GM12875 (cell line): ENCODE measurements around the gene KCNK4.

Experiments
- H3K4me3 ChIP-seq: one replicate; pipeline ENCODE4 v1.5.1; 2011; ENCODE audit warnings: low read depth, low read length, control low read depth
- TF ChIP-seq, protein P1 (sequence below): IDR thresholded peaks from 2 replicates; pipeline ENCODE4 v1.5.1; 2011; ENCODE audit warnings: low read depth, mild to moderate bottlenecking, control low read depth, inconsistent platforms, low read length, moderate library complexity, borderline replicate concordance; ENCODE audit not compliant: insufficient read depth

The KCNK4 gene

DNA sequence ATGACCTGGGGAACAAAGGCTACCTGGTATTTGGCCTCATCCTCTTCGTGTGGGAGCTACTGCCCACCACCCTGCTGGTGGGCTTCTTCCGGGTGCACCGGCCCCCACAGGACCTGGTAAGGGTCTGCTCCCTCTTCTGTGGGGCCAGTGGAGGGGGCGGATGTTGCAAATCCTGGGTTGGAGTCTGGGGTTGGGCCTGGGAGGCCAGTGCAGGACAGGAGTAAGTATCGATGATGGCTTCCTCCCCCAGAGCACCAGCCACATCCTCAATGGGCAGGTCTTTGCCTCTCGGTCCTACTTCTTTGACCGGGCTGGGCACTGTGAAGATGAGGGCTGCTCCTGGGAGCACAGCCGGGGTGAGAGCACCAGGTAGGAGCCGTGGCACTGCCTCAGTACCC lies 2.8 kb upstream of the KCNK4 start:
- H3K4me3 ChIP-seq: no peak overlapping the region
- TF ChIP-seq, protein P1, sequence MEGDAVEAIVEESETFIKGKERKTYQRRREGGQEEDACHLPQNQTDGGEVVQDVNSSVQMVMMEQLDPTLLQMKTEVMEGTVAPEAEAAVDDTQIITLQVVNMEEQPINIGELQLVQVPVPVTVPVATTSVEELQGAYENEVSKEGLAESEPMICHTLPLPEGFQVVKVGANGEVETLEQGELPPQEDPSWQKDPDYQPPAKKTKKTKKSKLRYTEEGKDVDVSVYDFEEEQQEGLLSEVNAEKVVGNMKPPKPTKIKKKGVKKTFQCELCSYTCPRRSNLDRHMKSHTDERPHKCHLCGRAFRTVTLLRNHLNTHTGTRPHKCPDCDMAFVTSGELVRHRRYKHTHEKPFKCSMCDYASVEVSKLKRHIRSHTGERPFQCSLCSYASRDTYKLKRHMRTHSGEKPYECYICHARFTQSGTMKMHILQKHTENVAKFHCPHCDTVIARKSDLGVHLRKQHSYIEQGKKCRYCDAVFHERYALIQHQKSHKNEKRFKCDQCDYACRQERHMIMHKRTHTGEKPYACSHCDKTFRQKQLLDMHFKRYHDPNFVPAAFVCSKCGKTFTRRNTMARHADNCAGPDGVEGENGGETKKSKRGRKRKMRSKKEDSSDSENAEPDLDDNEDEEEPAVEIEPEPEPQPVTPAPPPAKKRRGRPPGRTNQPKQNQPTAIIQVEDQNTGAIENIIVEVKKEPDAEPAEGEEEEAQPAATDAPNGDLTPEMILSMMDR: no peak

DNA sequence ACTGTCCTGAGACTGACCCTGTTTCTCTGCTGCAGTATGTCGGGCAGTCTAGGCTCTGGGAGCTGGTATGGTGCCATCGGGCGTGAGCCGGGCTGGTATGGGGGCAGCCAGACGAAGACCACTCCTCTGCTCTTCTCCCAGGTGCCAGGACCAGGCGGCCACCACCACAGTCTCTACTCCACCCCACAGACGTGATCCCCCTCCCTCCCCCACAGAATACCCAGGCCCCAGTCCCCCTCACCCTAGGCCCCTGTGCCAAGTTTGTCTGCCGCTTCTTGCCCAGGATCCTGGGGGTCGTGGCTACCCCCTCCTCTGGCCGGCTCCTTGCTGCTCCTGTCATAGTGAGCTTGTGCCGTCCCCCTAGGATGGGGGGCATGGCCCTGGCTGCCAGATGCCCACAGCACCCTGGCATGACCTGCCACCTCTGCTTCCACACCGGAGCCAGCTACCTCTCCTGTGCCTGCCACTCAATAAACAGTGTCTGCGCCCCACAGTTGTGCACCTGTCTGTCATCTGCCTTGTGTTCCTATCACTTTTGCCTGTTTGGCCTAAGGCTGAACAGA lies 2.0 kb upstream of the KCNK4 start:
- no peak overlapping the region for H3K4me3 ChIP-seq
- TF ChIP-seq, protein P1: no peak

DNA sequence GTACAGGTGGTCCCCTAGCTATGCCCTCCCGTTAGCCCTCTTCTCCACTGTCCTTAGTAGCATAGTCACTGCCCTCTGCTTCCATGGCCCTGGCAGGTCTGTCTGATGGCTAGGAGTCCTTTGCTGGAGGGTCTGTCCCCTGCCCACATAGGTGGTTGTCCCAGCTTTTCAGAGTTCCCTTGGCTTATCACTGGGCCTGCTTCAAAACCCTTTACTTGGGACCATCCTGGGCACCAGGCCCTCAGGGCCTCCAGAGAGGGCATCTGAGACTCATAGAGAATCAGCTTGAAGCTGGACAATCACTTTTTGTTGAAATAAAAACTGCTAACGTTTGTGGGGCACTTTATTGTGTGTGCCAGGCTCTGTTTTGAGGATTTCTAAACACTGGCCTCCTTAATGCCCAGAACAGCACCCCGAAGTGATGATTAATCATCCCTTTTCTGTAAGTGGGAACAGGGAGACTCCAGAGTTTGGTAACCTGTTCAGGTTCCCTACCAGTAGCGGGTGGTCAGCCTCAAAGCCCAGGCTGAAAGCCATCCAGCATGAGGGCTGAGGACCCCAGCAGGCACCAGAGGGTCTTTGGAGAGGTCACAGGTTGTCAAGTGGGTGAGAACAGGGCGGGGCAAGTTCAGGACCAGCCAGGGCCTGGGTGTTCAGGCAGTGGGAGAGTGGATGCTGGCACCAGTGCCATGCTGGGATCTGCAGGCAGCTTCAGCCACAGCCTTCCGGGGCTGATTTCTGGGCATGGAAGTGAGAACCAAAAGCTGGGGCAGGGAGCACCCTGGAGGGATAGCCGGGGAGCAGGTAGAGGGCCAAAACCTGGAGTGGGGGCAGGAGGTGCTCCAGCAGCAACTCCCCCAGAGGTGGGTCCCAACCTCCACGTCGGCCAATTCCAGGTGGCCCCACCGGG lies 495 bp upstream of the KCNK4 start:
- TF ChIP-seq, protein P1: no peak
- no peak overlapping the region for H3K4me3 ChIP-seq

DNA sequence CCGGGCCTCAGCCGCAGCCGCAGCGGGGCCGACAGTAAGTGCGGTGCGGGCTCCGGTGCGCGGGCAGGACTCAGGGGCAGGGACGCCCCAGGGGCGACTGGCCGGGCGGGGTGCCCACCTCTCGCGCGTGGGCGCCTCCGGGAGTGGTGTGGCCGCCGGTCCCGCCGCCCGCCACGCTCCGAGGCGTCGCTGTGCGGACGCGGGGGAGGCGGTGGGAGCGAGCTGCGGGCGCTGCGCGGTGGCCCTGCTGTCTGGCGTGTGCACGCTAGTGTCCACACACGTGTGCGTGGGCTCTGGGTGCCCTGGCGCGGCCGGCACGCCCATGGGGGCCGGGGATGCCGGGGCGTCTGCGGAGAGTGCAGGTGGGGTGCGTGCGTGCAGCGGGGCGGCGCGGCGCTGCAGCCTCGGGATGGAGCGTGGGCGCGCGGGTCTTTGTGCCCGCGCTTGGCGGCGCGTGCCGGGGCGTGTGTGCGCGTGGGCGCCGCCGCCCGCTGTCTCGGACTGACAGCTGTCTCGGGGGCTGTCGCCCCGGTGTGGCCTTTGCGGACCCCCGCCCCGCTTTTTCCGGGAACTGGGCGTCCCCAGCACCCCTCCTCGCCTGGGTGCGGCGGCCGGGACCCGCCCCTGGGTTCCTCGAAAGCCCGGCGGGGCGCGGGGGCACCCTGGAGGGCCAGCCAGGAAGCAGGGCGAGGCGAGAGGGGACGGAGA lies 804 bp downstream of the KCNK4 start:
- H3K4me3 ChIP-seq: no peak overlapping the region

DNA sequence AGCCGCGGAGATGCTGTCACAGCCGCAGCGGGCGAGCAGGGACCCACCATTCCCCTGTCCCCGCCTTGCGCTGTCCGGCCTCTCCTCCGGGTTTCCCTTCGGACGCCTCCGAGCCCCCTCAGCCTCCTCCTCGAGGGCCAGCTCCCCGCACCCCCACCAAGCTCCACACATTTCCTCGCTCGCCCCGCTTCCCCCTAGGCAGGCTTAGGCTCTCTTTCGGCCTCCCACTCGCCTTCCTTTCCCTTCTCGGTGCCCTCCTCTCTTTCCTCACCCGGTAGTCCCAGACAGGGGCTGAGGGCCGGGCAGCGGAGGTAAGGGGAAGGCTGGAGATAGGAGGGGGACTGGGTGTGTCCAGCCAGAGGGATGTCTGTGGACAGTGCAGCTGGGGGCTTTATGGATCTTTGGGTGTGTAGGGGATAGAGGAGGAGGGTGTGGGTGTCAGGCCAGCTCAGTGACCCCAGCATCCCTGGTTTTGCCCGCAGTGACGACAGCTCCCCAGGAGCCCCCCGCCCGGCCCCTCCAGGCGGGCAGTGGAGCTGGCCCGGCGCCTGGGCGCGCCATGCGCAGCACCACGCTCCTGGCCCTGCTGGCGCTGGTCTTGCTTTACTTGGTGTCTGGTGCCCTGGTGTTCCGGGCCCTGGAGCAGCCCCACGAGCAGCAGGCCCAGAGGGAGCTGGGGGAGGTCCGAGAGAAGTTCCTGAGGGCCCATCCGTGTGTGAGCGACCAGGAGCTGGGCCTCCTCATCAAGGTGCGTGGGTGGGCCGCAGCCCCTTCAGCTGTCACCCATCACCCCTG lies 1.6 kb downstream of the KCNK4 start:
- H3K4me3 ChIP-seq: no peak overlapping the region
- TF ChIP-seq, protein P1: no peak

More for the DNA sequence above, 804 bp downstream of the KCNK4 start:
- TF ChIP-seq, protein P1: no peak

DNA sequence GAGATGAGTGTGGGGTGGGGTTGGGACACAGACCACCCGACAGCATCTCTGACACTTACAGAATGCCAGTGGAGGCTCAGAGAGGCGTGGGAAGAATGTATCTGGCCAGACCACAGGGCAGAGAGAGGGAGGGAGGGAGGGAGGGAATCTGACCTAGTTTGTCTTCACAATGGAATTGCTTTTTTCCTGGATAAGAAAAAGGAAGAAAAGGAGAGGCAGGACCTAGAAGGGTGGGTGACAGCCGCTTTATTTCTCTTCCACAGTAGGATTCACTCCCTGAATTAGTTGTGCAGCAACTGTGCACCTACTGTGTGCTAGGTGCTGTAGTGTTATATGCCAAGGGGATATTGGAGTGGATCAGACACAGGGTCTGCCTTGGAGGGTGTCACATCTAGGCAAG lies 3.7 kb downstream of the KCNK4 start:
- no peak overlapping the region for H3K4me3 ChIP-seq
- TF ChIP-seq, protein P1: no peak
